Thoracic aorta (tissue), 2 donors: ENCODE results near the gene RBMS1. TPM values are rescaled to one million over a fixed set of nuclear protein-coding genes. Genes with fewer than 3 reads are reported as not detected.
A peak's percentile ranks its signal among the peaks of the same experiment; 100 is the strongest.

Experiments used
- ATAC-seq: fragments of 150-250 bp; one replicate; pipeline ENCODE4 v1.8.0; 2017; ENCODE audit warnings: low read depth; ENCODE audit not compliant: insufficient number of reproducible peaks, low FRiP score
- DNase-seq: peaks from one replicate; pipeline ENCODE4 v3.0.0-alpha.2; 2020; ENCODE audit warnings: low spot score
- H3K27ac ChIP-seq, 2 donors: fragments of 200-600 bp; sonication (generic); 1 replicate in 1 of 2; 2 replicates in 1 of 2; pipeline ENCODE4 v1.5.1; 2016; ENCODE audit warnings: mild to moderate bottlenecking in 2 of 2, moderate library complexity in 2 of 2
- H3K27me3 ChIP-seq: fragments of 200-600 bp; sonication (generic); replicated peaks from 2 replicates; pipeline ENCODE4 v1.6.0; 2016; ENCODE audit warnings: mild to moderate bottlenecking; ENCODE audit not compliant: insufficient read depth
- H3K36me3 ChIP-seq: fragments of 200-600 bp; sonication (generic); one replicate; pipeline ENCODE4 v1.5.1; 2016
- H3K4me1 ChIP-seq, 2 donors: fragments of 200-600 bp; sonication (generic); 1 replicate in 1 of 2; 2 replicates in 1 of 2; pipeline versions ENCODE4 v1.5.1 to v1.6.0; 2016; ENCODE audit warnings: low read depth in 2 of 2, mild to moderate bottlenecking in 1 of 2; ENCODE audit not compliant: control insufficient read depth in 1 of 2
- H3K4me3 ChIP-seq: fragments of 200-600 bp; sonication (generic); 2 replicates; pipeline ENCODE4 v1.5.1; 2016; ENCODE audit warnings: mild to moderate bottlenecking
- H3K9me3 ChIP-seq: fragments of 200-600 bp; sonication (generic); 2 replicates; pipeline ENCODE4 v1.5.1; 2016
- total RNA-seq, 2 donors: library from RNA; depleted of rRNA; stranded (reverse); fragments of >200 nt; gene quantifications; one replicate each; pipeline versions ENCODE4 v1.1.0 to v1.2.3, GENCODE V29; 2016
- TF ChIP-seq, protein P1 (sequence below): fragments of 200-600 bp; sonication (generic); IDR thresholded peaks from one replicate; pipeline ENCODE4 v1.5.1; 2019; ENCODE audit warnings: antibody characterized with exemption

The RBMS1 gene
- total RNA-seq, 2 donors from 2014 or later: 98.7 to 179 TPM

DNA sequence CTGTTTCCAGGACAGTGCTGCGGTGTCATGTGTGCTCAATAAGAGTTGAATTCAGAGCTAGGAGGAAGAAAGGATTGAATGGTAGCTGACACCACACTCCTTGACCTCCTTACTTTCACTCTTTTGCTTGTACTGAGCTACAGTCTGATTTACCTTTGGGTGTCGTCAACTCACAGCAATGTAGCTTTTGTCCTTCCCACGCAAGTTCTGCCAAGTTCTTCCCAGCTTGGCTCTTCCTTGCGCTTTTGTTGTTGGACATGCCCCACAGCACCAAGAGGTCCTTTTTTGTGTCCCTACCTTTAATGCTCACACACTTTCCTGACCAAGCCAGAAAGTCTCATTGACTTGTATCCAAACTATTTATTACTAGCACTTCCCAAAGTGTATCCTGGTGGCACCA is 255.2 kb downstream of the RBMS1 start:
- TF ChIP-seq, protein P1, sequence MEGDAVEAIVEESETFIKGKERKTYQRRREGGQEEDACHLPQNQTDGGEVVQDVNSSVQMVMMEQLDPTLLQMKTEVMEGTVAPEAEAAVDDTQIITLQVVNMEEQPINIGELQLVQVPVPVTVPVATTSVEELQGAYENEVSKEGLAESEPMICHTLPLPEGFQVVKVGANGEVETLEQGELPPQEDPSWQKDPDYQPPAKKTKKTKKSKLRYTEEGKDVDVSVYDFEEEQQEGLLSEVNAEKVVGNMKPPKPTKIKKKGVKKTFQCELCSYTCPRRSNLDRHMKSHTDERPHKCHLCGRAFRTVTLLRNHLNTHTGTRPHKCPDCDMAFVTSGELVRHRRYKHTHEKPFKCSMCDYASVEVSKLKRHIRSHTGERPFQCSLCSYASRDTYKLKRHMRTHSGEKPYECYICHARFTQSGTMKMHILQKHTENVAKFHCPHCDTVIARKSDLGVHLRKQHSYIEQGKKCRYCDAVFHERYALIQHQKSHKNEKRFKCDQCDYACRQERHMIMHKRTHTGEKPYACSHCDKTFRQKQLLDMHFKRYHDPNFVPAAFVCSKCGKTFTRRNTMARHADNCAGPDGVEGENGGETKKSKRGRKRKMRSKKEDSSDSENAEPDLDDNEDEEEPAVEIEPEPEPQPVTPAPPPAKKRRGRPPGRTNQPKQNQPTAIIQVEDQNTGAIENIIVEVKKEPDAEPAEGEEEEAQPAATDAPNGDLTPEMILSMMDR: no peak
- Histone ChIP-seq H3K4me3 (no peak overlapping the region), H3K27ac (no peak overlapping the region), H3K36me3 (no peaks in the 10 kb centered on the region), H3K9me3 (no peaks in the 10 kb centered on the region), H3K27me3 (no peaks in the 10 kb centered on the region), H3K4me1 (peaks cover 17 to 24% of the 10 kb centered on the region in 2 donors)
- no peak for DNase-seq
- no peak for ATAC-seq

DNA sequence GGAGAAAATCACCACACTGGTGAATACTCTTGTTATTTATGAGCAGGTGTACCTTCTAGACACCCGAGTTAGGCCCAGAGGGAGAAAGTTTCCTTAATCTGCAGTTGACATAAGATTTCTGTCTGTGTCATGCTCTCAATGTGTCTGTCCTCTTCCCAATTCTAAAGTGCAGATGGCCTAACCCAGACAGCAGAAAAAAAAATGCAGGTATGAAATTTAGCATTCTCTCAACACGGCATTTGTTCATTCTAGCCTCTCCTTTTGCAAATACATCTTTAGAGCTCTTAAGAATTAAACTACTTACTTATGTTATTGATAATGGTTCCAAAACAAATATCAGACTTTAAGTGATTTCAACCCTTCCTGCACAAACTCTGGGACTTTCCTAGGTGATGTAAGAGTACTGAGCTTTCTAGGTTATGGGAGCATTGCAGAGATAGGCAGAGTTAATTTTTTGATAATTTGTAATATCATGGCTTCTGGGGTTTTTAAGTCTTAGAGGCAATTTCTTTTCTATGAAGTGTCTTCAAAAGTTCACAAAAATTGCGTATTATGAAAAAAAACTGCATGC is 260.6 kb downstream of the RBMS1 start:
- TF ChIP-seq, protein P1: no peak
- ATAC-seq (no peak), DNase-seq (no peak)
- H3K4me1 ChIP-seq: peaks cover 13 to 22% of the 10 kb centered on the region in 2 donors
- H3K4me3 ChIP-seq: no peak overlapping the region
- no peaks in the 10 kb centered on the region for H3K36me3 ChIP-seq
- H3K27me3 ChIP-seq: no peaks in the 10 kb centered on the region
- no peaks in the 10 kb centered on the region for H3K9me3 ChIP-seq
- H3K27ac ChIP-seq: no peak overlapping the region

DNA sequence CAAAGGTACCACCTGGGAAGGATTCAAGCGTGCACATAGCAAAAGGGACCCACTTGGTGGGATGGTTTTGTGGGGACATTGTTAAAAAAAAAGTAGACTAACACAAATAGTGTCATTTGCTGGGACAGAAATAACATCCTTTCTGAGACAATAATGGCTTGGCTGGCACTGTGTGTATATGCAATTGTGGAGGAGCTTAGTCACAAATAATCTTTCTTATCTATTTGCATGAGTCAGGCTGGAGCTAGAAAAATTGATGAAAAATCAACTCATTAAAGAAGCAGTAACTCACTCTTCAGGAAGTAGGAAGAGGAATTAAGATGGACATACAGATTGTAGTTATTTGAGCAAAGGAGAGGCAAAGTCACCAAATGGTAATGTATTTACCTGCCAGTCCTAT is 264.0 kb downstream of the RBMS1 start:
- TF ChIP-seq, protein P1: no peak
- no peak for ATAC-seq
- Histone ChIP-seq H3K4me1 (peaks cover 15 to 39% of the 10 kb centered on the region in 2 donors), H3K9me3 (no peaks in the 10 kb centered on the region), H3K27ac (no peak overlapping the region), H3K4me3 (no peak overlapping the region), H3K27me3 (no peaks in the 10 kb centered on the region), H3K36me3 (no peaks in the 10 kb centered on the region)
- DNase-seq: no peak

DNA sequence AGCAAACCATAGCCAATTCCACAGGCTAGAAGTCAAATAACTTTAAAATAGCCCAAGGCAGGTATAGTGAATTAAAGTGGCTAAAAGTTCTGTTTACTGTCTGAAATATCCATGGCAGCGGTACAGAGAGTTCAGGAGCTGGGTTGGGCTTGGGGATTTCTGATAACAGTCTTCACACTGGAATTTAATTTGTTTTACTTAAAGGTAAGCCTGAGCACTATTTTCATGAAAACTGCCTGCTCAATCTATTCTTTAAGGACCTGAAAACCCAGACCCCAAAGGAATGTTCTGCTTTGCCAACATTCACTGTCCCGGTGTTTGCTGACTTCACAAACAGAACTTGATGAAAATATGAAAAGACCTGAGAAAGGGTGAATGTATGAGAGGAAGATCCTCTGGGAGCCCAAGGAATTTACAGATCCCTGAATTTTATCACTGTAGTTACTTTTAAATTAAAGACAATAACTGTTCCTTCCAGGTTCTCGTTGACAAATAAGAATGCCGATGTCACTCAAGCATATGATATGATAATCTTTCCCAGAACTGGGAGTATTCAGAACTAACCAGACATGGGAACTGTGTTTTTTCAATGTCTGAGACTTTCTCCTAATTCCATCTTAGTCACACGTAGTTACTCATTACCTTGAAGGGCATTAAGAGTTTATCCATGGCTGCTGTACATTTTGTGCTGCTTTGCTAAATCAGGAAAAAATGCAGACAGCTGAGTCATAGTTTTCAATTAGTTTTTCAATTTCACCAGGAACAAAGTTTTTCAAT is 265.3 kb downstream of the RBMS1 start:
- Histone ChIP-seq H3K27ac (peak overlapping the region in 1 of 2 donors; percentile 14), H3K9me3 (no peaks in the 10 kb centered on the region), H3K27me3 (no peaks in the 10 kb centered on the region), H3K4me1 (peaks cover 20 to 48% of the 10 kb centered on the region in 2 donors), H3K36me3 (no peaks in the 10 kb centered on the region), H3K4me3 (no peak overlapping the region)
- DNase-seq: no peak
- no peak for ATAC-seq
- TF ChIP-seq, protein P1: no peak

DNA sequence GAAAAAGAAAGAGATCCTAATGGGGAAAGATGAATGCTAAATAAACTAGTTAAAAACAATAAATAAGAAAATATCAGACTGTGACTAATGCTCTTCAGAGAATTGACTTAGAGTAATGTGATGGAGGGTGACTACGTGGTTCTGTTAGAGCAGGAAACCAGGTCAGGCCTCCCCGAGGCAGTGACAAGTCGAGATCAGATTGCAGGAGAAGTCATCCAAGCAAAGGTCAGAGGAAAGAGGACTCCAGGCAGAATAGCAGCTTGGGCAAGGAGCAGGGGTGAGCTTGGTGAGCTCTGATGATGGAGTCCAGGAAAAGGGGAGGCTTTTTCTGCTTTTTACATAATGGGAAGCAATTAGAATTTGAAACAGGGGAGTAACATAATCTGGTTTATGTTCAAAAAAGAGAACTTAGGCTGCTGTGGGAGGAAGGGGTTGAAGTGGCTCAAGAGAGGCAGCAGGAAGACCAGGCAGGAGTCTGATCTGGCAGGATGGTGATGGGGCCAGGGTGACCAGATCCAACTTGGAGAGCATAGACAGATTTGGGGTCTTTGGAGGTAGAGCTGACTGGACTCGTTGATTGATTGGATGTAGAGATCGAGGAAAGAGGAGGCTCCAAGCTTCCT is 266.2 kb downstream of the RBMS1 start:
- no peaks in the 10 kb centered on the region for H3K27me3 ChIP-seq
- H3K9me3 ChIP-seq: no peaks in the 10 kb centered on the region
- DNase-seq (no peak), ATAC-seq (no peak)
- peak overlapping the region in 1 of 2 donors; percentile 14 for H3K27ac ChIP-seq
- no peak overlapping the region for H3K4me3 ChIP-seq
- H3K36me3 ChIP-seq: no peaks in the 10 kb centered on the region
- TF ChIP-seq, protein P1: no peak
- H3K4me1 ChIP-seq: peaks cover 20 to 48% of the 10 kb centered on the region in 2 donors
